Neural cell (in vitro differentiated cells): ENCODE measurements around the gene HEATR5B. TPM values are rescaled to one million over a fixed set of nuclear protein-coding genes. Genes with fewer than 3 reads are reported as not detected.
"Not testable (repeated sequence)": the region's sequence is repeated elsewhere in the genome, so short reads cannot be mapped to it uniquely, and the experiment has no call there.

ENCODE experiments used
- H2AFZ ChIP-seq: fragments of 200-600, 300-800 bp; sonication (generic), shearing (Covaris generic); 2 replicates; pipeline ENCODE4 v1.6.0; 2014; ENCODE audit warnings: low read depth, mild to moderate bottlenecking, antibody characterized with exemption, low read length, moderate library complexity
- H3F3A ChIP-seq: fragments of 200-600 bp; shearing (Covaris generic); 2 replicates; pipeline ENCODE4 v1.6.1; 2016; ENCODE audit warnings: mild to moderate bottlenecking, moderate library complexity, mixed read lengths, antibody characterized with exemption, low read length; ENCODE audit not compliant: insufficient read depth, poor library complexity, severe bottlenecking
- H3K27ac ChIP-seq: fragments of 200-600, 300-800 bp; sonication (generic), shearing (Covaris generic); 2 replicates; pipeline ENCODE4 v1.5.1; 2014; ENCODE audit warnings: mild to moderate bottlenecking, low read length, moderate library complexity
- H3K27me3 ChIP-seq: fragments of 300-800, 200-600 bp; sonication (generic), shearing (Covaris generic); 2 replicates; pipeline ENCODE4 v1.6.0; 2014; ENCODE audit warnings: mild to moderate bottlenecking, low read depth, low read length, moderate library complexity; ENCODE audit not compliant: insufficient read depth
- H3K36me3 ChIP-seq: fragments of 300-800, 200-600 bp; sonication (generic), shearing (Covaris generic); 2 replicates; pipeline ENCODE4 v1.5.1; 2014; ENCODE audit warnings: mild to moderate bottlenecking, antibody characterized with exemption, low read length, moderate library complexity; ENCODE audit not compliant: insufficient read depth
- H3K4me2 ChIP-seq: fragments of 300-800, 200-600 bp; sonication (generic), shearing (Covaris generic); 2 replicates; pipeline ENCODE4 v1.6.0; 2014; ENCODE audit warnings: mild to moderate bottlenecking, low read length
- H3K4me3 ChIP-seq: fragments of 300-800, 200-600 bp; sonication (generic), shearing (Covaris generic); 2 replicates; pipeline ENCODE4 v1.5.1; 2014; ENCODE audit warnings: mild to moderate bottlenecking, low read length, moderate library complexity
- H3K79me2 ChIP-seq: fragments of 200-600 bp; shearing (Covaris generic); replicated peaks from 2 replicates; pipeline ENCODE4 v1.6.0; 2014; ENCODE audit warnings: mild to moderate bottlenecking, low read length, moderate library complexity; ENCODE audit not compliant: insufficient read depth
- H3K9ac ChIP-seq: fragments of 300-800, 200-600 bp; sonication (generic), shearing (Covaris generic); 2 replicates; pipeline ENCODE4 v1.6.1; 2016; ENCODE audit warnings: mild to moderate bottlenecking, low read length, mixed read lengths
- H3K9me2 ChIP-seq: fragments of 200-600 bp; shearing (Covaris generic); 2 replicates; pipeline ENCODE4 v1.6.1; 2016; ENCODE audit warnings: mild to moderate bottlenecking, low read length, mixed read lengths; ENCODE audit not compliant: insufficient read depth
- H3K9me3 ChIP-seq: fragments of 200-600, 300-800 bp; sonication (generic), shearing (Covaris generic); 2 replicates; pipeline ENCODE4 v1.6.1; 2016; ENCODE audit warnings: mild to moderate bottlenecking, mixed run types, low read length, moderate library complexity, mixed read lengths
- H4K20me1 ChIP-seq: fragments of 200-600 bp; shearing (Covaris generic); 2 replicates; pipeline ENCODE4 v1.6.1; 2016; ENCODE audit warnings: mild to moderate bottlenecking, mixed run types; ENCODE audit not compliant: insufficient read depth
- CTCF ChIP-seq: fragments of 450-650 bp; IDR thresholded peaks from 2 replicates; pipeline ENCODE4 v1.5.1; 2014; ENCODE audit warnings: antibody characterized with exemption, mild to moderate bottlenecking, moderate library complexity; ENCODE audit not compliant: poor library complexity, severe bottlenecking
- EP300 ChIP-seq: fragments of 450-650 bp; conservative IDR thresholded peaks from 2 replicates; pipeline ENCODE4 v1.6.1; 2014; ENCODE audit warnings: antibody characterized with exemption, mild to moderate bottlenecking, moderate library complexity; ENCODE audit not compliant: poor library complexity, severe bottlenecking
- EZH2 ChIP-seq: fragments of 200-600, 300-800 bp; shearing (Covaris generic), sonication (generic); IDR thresholded peaks from 2 replicates; pipeline ENCODE4 v1.6.1; 2014; ENCODE audit warnings: antibody characterized with exemption, low read length, borderline replicate concordance, mild to moderate bottlenecking; ENCODE audit not compliant: insufficient read depth, poor library complexity, severe bottlenecking
- MXI1 ChIP-seq: fragments of 450-650 bp; conservative IDR thresholded peaks from 2 replicates; pipeline ENCODE4 v1.6.1; 2014; ENCODE audit warnings: antibody characterized with exemption, mild to moderate bottlenecking; ENCODE audit not compliant: poor library complexity, severe bottlenecking
- POLR2AphosphoS5 ChIP-seq: IDR thresholded peaks from 2 replicates; pipeline ENCODE4 v1.6.1; 2012
- RAD21 ChIP-seq: fragments of 450-650 bp; conservative IDR thresholded peaks from 2 replicates; pipeline ENCODE4 v1.6.1; 2014; ENCODE audit warnings: antibody characterized with exemption, mild to moderate bottlenecking, moderate library complexity
- REST ChIP-seq: IDR thresholded peaks from 2 replicates; pipeline ENCODE4 v1.6.1; 2012; ENCODE audit warnings: borderline replicate concordance
- SMC3 ChIP-seq: fragments of 450-650 bp; conservative IDR thresholded peaks from 2 replicates; pipeline ENCODE4 v1.6.1; 2014; ENCODE audit warnings: antibody characterized with exemption, mild to moderate bottlenecking, moderate library complexity; ENCODE audit not compliant: poor library complexity
- TAF1 ChIP-seq: IDR thresholded peaks from 2 replicates; pipeline ENCODE4 v1.6.1; 2012; ENCODE audit warnings: low read depth
- polyA plus RNA-seq: library from polyadenylated mRNA; depleted of rRNA; stranded (reverse); fragments of >200 nt; gene quantifications from 2 replicates; pipeline ENCODE4 v1.2.3, GENCODE V29; 2014

HEATR5B gene
- polyA plus RNA-seq, 1 donor from 2014 or later: 46.0 TPM

GRCh38 chr2:36979007-36979406 is 105.2 kb downstream of the HEATR5B start:
- H3K9ac ChIP-seq, H3K9me2 ChIP-seq, H2AFZ ChIP-seq, H3K27me3 ChIP-seq, H3K4me2 ChIP-seq, H3K36me3 ChIP-seq, H3F3A ChIP-seq, H3K4me3 ChIP-seq, H3K79me2 ChIP-seq, H4K20me1 ChIP-seq, H3K27ac ChIP-seq, H3K9me3 ChIP-seq: not testable (repeated sequence)

- Histone ChIP-seq H3K4me2 (no peak overlapping the region), H2AFZ (no peak overlapping the region), H3K9me3 (no peaks in the 10 kb centered on the region), H3K9ac (no peak overlapping the region), H3F3A (no peaks in the 10 kb centered on the region), H3K4me3 (no peak overlapping the region), H4K20me1 (no peaks in the 10 kb centered on the region), H3K9me2 (no peaks in the 10 kb centered on the region), H3K36me3 (no peaks in the 10 kb centered on the region), H3K27ac (no peak overlapping the region), H3K27me3 (no peaks in the 10 kb centered on the region), H3K79me2 (no peaks in the 10 kb centered on the region)
- TF ChIP-seq MXI1 (no peak), EZH2 (no peak), TAF1 (no peak), POLR2AphosphoS5 (no peak), RAD21 (no peak), EP300 (no peak), CTCF (no peak), REST (no peak), SMC3 (no peak)
Measured at GRCh38 chr2:36976065-36976464, 108.1 kb downstream of the HEATR5B start.

GRCh38 chr2:36975306-36975705 is 108.9 kb downstream of the HEATR5B start:
- no peaks in the 10 kb centered on the region for H3F3A ChIP-seq
- H4K20me1 ChIP-seq: no peaks in the 10 kb centered on the region
- H3K9me2 ChIP-seq: no peaks in the 10 kb centered on the region
- H3K9ac ChIP-seq: no peak overlapping the region
- H3K79me2 ChIP-seq: no peaks in the 10 kb centered on the region
- H3K36me3 ChIP-seq: no peaks in the 10 kb centered on the region
- H3K4me2 ChIP-seq: no peak overlapping the region
- H3K9me3 ChIP-seq: no peaks in the 10 kb centered on the region
- TF ChIP-seq EZH2 (no peak), POLR2AphosphoS5 (no peak), SMC3 (no peak), EP300 (no peak), TAF1 (no peak), MXI1 (no peak), CTCF (no peak)
- no peak overlapping the region for H3K4me3 ChIP-seq
- no peak overlapping the region for H2AFZ ChIP-seq
- H3K27me3 ChIP-seq: no peaks in the 10 kb centered on the region
- no peak overlapping the region for H3K27ac ChIP-seq
